ENCODE results near the gene MLLT3.

GRCh38 chr9:20593537-20593936 lies 28.8 kb downstream of the MLLT3 start:
- no peak for TF ChIP-seq CTCF (IDR thresholded peaks at IDR 0.05; ENCODE audit: poor library complexity)
- no peak for TF ChIP-seq EZH2 (IDR thresholded peaks at IDR 0.05; ENCODE audit: borderline replicate concordance)
- no peak for TF ChIP-seq EZH2phosphoT487 (IDR thresholded peaks at IDR 0.05; ENCODE audit: low read depth, severe bottlenecking, unreplicated experiment)
